C4-2B (cell line): ENCODE measurements around the gene CYTH2.

Source experiments
- ZFX ChIP-seq: fragments of 450-650 bp; IDR thresholded peaks from 2 replicates; pipeline ENCODE4 v1.6.1; 2017
- TF ChIP-seq, protein P1 (sequence below): fragments of 450-650 bp; conservative IDR thresholded peaks from 2 replicates; pipeline ENCODE4 v1.5.1; 2017; ENCODE audit warnings: mild to moderate bottlenecking

DNA sequence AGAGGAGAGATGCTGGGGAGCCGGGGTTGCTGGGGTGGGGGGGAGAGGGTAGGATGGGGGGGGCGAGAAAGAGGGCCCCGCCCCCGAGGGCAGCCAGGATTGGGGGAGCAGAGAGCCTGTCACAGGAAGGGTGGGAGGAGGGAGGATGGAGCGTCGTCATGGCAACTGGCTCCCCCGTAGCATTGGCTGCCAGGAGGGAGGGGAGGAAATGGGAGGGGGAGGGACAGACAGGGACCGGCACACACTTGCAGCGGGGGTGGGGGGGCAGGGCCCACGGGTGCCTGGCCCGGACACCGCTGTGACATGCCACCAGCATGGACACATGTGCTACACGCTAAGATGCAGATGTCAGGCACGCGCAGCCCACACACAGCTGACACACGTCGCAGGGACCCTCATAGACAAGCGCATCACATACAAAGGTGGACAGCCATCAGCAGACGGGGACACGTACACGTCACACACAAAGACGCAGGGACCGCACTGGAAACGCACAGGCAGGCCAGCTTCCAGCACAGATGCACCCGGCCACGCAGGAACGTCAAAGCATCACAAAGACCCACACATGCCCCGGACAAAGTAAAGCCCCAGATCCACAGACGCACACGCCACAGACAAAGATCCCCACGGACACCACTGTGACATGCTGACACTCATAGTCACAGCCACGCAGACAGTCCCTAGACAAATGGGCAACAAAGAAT is 42.8 kb downstream of the CYTH2 start, which contains the start of gene LMTK3:
- TF ChIP-seq, protein P1, sequence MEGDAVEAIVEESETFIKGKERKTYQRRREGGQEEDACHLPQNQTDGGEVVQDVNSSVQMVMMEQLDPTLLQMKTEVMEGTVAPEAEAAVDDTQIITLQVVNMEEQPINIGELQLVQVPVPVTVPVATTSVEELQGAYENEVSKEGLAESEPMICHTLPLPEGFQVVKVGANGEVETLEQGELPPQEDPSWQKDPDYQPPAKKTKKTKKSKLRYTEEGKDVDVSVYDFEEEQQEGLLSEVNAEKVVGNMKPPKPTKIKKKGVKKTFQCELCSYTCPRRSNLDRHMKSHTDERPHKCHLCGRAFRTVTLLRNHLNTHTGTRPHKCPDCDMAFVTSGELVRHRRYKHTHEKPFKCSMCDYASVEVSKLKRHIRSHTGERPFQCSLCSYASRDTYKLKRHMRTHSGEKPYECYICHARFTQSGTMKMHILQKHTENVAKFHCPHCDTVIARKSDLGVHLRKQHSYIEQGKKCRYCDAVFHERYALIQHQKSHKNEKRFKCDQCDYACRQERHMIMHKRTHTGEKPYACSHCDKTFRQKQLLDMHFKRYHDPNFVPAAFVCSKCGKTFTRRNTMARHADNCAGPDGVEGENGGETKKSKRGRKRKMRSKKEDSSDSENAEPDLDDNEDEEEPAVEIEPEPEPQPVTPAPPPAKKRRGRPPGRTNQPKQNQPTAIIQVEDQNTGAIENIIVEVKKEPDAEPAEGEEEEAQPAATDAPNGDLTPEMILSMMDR: no peak
- TF ChIP-seq ZFX: no peak
